HG02870 (cell line): ENCODE data around the gene RGSL1.
"Not testable (repeated sequence)": the region's sequence is repeated elsewhere in the genome, so short reads cannot be mapped to it uniquely, and the experiment has no call there.

Experiments
- ATAC-seq: cut with Tn5 transposase; IDR thresholded peaks from one replicate; pipeline ENCODE4 v1.9.1; 2021; ENCODE audit warnings: mild to moderate bottlenecking, moderate library complexity; ENCODE audit not compliant: unreplicated experiment

Gene RGSL1

GRCh38 chr1:182444497-182444896 lies 5.4 kb upstream of the RGSL1 start:
- ATAC-seq = no peak

GRCh38 chr1:182446033-182446669 lies 3.8 kb upstream of the RGSL1 start:
- no peak for ATAC-seq

GRCh38 chr1:182447124-182447523 lies 2.8 kb upstream of the RGSL1 start:
- not testable (repeated sequence) for ATAC-seq

GRCh38 chr1:182447660-182448059 lies 2.3 kb upstream of the RGSL1 start:
- no peak for ATAC-seq

- no peak for ATAC-seq
Measured at GRCh38 chr1:182453631-182454030, 3.7 kb downstream of the RGSL1 start.

- ATAC-seq = no peak
Measured at GRCh38 chr1:182457844-182458243, 7.9 kb downstream of the RGSL1 start.

GRCh38 chr1:182459949-182460348 lies 10.0 kb downstream of the RGSL1 start:
- ATAC-seq = no peak

GRCh38 chr1:182460550-182460951 lies 10.6 kb downstream of the RGSL1 start:
- no peak for ATAC-seq

GRCh38 chr1:182473556-182473955 lies 23.6 kb downstream of the RGSL1 start:
- ATAC-seq = no peak

- ATAC-seq = no peak
Measured at GRCh38 chr1:182476625-182477024, 26.7 kb downstream of the RGSL1 start.

GRCh38 chr1:182478238-182478637 lies 28.3 kb downstream of the RGSL1 start:
- no peak for ATAC-seq

GRCh38 chr1:182484067-182484466 lies 34.1 kb downstream of the RGSL1 start:
- no peak for ATAC-seq

- ATAC-seq = peak; percentile 54
Measured at GRCh38 chr1:182484531-182485257, 34.7 kb downstream of the RGSL1 start.

GRCh38 chr1:182485861-182486260 lies 35.9 kb downstream of the RGSL1 start:
- ATAC-seq = no peak

- no peak for ATAC-seq
Measured at GRCh38 chr1:182488803-182489202, 38.9 kb downstream of the RGSL1 start.

- ATAC-seq = no peak
Measured at GRCh38 chr1:182493063-182493462, 43.1 kb downstream of the RGSL1 start.

GRCh38 chr1:182495002-182495401 lies 45.1 kb downstream of the RGSL1 start:
- ATAC-seq = no peak

- ATAC-seq = no peak
Measured at GRCh38 chr1:182495693-182496092, 45.7 kb downstream of the RGSL1 start.

- ATAC-seq = no peak
Measured at GRCh38 chr1:182507685-182508084, 57.7 kb downstream of the RGSL1 start.

GRCh38 chr1:182515556-182515955 lies 65.6 kb downstream of the RGSL1 start:
- ATAC-seq = no peak

GRCh38 chr1:182520736-182521135 lies 70.8 kb downstream of the RGSL1 start:
- ATAC-seq = no peak

- no peak for ATAC-seq
Measured at GRCh38 chr1:182525342-182525741, 75.4 kb downstream of the RGSL1 start.

- no peak for ATAC-seq
Measured at GRCh38 chr1:182527680-182528079, 77.7 kb downstream of the RGSL1 start.
